Measurements from ENCODE around the gene PKNOX2.

The PKNOX2 gene

GRCh38 chr11:125410091-125410490, 245.5 kb downstream of the PKNOX2 start:
- DNase-seq (ENCODE audit: low spot score), result no peak

- no peak for DNase-seq (ENCODE audit: low spot score)
These were observed 247.6 kb downstream of the PKNOX2 start for GRCh38 chr11:125412177-125412496.

GRCh38 chr11:125412509-125412908, 248.0 kb downstream of the PKNOX2 start:
- no peak for DNase-seq (ENCODE audit: low spot score)

- no peak for DNase-seq (ENCODE audit: low spot score)
These were observed 248.7 kb downstream of the PKNOX2 start for GRCh38 chr11:125413226-125413625.

GRCh38 chr11:125414121-125414520, 249.6 kb downstream of the PKNOX2 start:
- DNase-seq (ENCODE audit: low spot score), result no peak

GRCh38 chr11:125416981-125417935, 252.7 kb downstream of the PKNOX2 start:
- no peak for DNase-seq (ENCODE audit: low spot score)

GRCh38 chr11:125418396-125418795, 253.8 kb downstream of the PKNOX2 start:
- DNase-seq (ENCODE audit: low spot score), result no peak

GRCh38 chr11:125422681-125423080, 258.1 kb downstream of the PKNOX2 start:
- no peak for DNase-seq (ENCODE audit: low spot score)

GRCh38 chr11:125423247-125423849, 258.8 kb downstream of the PKNOX2 start:
- DNase-seq (ENCODE audit: low spot score), result no peak

GRCh38 chr11:125425601-125426000, 261.1 kb downstream of the PKNOX2 start:
- no peak for DNase-seq (ENCODE audit: low spot score)

- DNase-seq (ENCODE audit: low spot score), result no peak
These were observed 262.4 kb downstream of the PKNOX2 start for GRCh38 chr11:125426818-125427528.

GRCh38 chr11:125428486-125429173, 264.1 kb downstream of the PKNOX2 start:
- no peak for DNase-seq (ENCODE audit: low spot score)

- peak; percentile 7 for DNase-seq (ENCODE audit: low spot score)
These were observed 264.7 kb downstream of the PKNOX2 start for GRCh38 chr11:125429174-125429707.

GRCh38 chr11:125429807-125430678, 265.5 kb downstream of the PKNOX2 start:
- DNase-seq (ENCODE audit: low spot score), result no peak

- DNase-seq (ENCODE audit: low spot score), result no peak
These were observed 266.5 kb downstream of the PKNOX2 start for GRCh38 chr11:125431009-125431408.

- DNase-seq (ENCODE audit: low spot score), result no peak
These were observed 266.9 kb downstream of the PKNOX2 start for GRCh38 chr11:125431481-125431880.

- DNase-seq (ENCODE audit: low spot score), result no peak
These were observed 269.0 kb downstream of the PKNOX2 start for GRCh38 chr11:125433454-125434121.

- DNase-seq (ENCODE audit: low spot score), result no peak
These were observed 271.1 kb downstream of the PKNOX2 start for GRCh38 chr11:125435461-125436238.

- no peak for DNase-seq (ENCODE audit: low spot score)
These were observed 277.3 kb downstream of the PKNOX2 start for GRCh38 chr11:125441648-125442410.

Measured in hematopoietic multipotent progenitor cell treated with erythropoietin and hydrocortisone succinate and interleukin-3 and kit ligand, for 15 days (in vitro differentiated cells).